ENCODE measurements around the gene ZBTB9. TPM values are rescaled to one million over a fixed set of nuclear protein-coding genes. Genes with fewer than 3 reads are reported as not detected.

The ZBTB9 gene
- total RNA-seq, 1 experiment from 2014 or later: 19.4 TPM

DNA sequence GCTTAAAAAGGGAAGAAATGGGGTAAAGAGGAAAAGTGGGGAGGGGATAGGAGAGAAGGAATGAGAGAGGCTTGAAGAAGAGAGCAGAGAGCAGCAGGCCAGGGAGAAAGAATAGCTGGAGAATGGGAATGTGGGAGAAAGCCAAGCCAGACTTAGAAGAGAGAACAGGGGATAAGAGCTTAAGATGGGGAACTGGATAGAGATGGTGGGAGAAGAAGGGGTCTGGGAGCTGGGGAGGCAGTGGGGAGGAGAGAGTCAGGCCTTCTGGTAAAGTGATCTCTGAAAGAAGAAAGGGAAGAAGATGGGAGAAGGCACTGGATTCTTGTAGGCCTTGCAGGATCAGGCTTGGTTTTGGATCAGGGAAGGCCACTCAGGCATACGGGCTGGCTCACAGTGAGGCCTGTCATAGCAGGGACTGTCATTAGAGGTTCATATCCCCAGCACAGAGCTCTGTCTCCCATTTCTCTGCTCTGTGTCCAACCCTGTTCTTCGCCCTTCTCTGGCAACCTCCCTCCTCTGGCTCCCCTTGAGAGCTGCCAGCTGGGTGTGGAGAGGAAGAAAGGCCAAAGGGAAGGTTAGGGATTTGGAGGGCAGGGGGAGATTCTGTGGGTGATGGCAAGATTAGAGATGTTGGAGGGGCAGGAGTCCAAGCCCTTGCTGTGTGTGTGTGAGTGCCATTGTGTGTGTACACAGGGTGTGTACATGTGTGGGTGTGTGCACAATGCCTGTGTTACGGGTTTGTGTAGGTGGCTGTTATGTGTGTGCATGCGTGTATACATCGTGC lies 25.2 kb upstream of the ZBTB9 start:
- H3K36me3 Mint-ChIP-seq: peaks cover under 1% of the 10 kb centered on the region; the same call in 1 of the 2 replicates
- ATAC-seq (no peak), DNase-seq (ENCODE audit: low spot score) (no peak)
- POLR2A ChIA-PET: interaction anchor here (1.2 to 1.5 kb wide), 2 partner anchors 19 to 457 kb away, joined by 3 to 4 read pairs; partner anchors contain the start of gene PHF1
- H3K4me1 Mint-ChIP-seq: peaks cover 74% of the 10 kb centered on the region
- no peaks in the 10 kb centered on the region for H3K9me3 Mint-ChIP-seq
- no peaks in the 10 kb centered on the region for H3K27me3 Mint-ChIP-seq (ENCODE audit: low read depth)
- TF ChIP-seq PRDM15 (CRISPR knock-in tag; IDR thresholded peaks at IDR 0.05): peak; percentile 59
- TF ChIP-seq FOXP4 (CRISPR knock-in tag; IDR thresholded peaks at IDR 0.05): no peak
- H3K27ac Mint-ChIP-seq: peak overlapping the region; percentile 90
- CTCF ChIA-PET: interaction anchor here (0.6 to 2.4 kb wide), 3 partner anchors 17 to 83 kb away, joined by 3 to 9 read pairs (median 3); no protein-coding TSS in a partner anchor
- H3K4me3 Mint-ChIP-seq: peak overlapping the region; percentile 88

- CTCF ChIA-PET: interaction anchor here (0.6 to 2.4 kb wide), 2 partner anchors 39 to 82 kb away, joined by 3 to 9 read pairs; no protein-coding TSS in a partner anchor
- Mint-ChIP-seq H3K27me3 (ENCODE audit: low read depth) (no peaks in the 10 kb centered on the region), H3K4me3 (0 out of 2 replicates have a peak overlapping the region, but pooled peaks have one; percentile 71), H3K9me3 (no peaks in the 10 kb centered on the region), H3K36me3 (no peaks in the 10 kb centered on the region), H3K4me1 (peaks cover 71% of the 10 kb centered on the region), H3K27ac (peak overlapping the region; percentile 90)
- POLR2A ChIA-PET: interaction anchor here (1.5 kb wide), 1 partner anchor 458 kb away, joined by 3 read pairs; no protein-coding TSS in a partner anchor
- no peak for ATAC-seq
- no peak for DNase-seq (ENCODE audit: low spot score)
- TF ChIP-seq ZNF396 (CRISPR knock-in tag; IDR thresholded peaks at IDR 0.05; ENCODE audit: borderline replicate concordance) (no peak), ATF1 (CRISPR knock-in tag; IDR thresholded peaks at IDR 0.05) (no peak), ZNF423 (CRISPR knock-in tag; IDR thresholded peaks at IDR 0.05) (no peak), TEAD1 (CRISPR knock-in tag; IDR thresholded peaks at IDR 0.05) (no peak), STAT6 (CRISPR knock-in tag; conservative IDR thresholded peaks at IDR 0.05; ENCODE audit: low read depth) (no peak), CBFB (CRISPR knock-in tag; IDR thresholded peaks at IDR 0.05; ENCODE audit: low read depth) (no peak), SMAD4 (CRISPR knock-in tag; IDR thresholded peaks at IDR 0.05) (no peak), GTF2I (CRISPR knock-in tag; conservative IDR thresholded peaks at IDR 0.05) (no peak), CREB1 (CRISPR knock-in tag; IDR thresholded peaks at IDR 0.05) (no peak), ATF3 (CRISPR knock-in tag; conservative IDR thresholded peaks at IDR 0.05) (no peak), GRHL2 (CRISPR knock-in tag; IDR thresholded peaks at IDR 0.05; ENCODE audit: insufficient replicate concordance, severe bottlenecking) (no peak), E2F1 (CRISPR knock-in tag; IDR thresholded peaks at IDR 0.05) (no peak), RORB (CRISPR knock-in tag; IDR thresholded peaks at IDR 0.05) (no peak), NR2C2 (CRISPR knock-in tag; IDR thresholded peaks at IDR 0.05) (no peak)
- TF ChIP-seq, protein P1, sequence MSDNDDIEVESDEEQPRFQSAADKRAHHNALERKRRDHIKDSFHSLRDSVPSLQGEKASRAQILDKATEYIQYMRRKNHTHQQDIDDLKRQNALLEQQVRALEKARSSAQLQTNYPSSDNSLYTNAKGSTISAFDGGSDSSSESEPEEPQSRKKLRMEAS (CRISPR knock-in tag; IDR thresholded peaks at IDR 0.05): no peak
- TF ChIP-seq, protein P2, sequence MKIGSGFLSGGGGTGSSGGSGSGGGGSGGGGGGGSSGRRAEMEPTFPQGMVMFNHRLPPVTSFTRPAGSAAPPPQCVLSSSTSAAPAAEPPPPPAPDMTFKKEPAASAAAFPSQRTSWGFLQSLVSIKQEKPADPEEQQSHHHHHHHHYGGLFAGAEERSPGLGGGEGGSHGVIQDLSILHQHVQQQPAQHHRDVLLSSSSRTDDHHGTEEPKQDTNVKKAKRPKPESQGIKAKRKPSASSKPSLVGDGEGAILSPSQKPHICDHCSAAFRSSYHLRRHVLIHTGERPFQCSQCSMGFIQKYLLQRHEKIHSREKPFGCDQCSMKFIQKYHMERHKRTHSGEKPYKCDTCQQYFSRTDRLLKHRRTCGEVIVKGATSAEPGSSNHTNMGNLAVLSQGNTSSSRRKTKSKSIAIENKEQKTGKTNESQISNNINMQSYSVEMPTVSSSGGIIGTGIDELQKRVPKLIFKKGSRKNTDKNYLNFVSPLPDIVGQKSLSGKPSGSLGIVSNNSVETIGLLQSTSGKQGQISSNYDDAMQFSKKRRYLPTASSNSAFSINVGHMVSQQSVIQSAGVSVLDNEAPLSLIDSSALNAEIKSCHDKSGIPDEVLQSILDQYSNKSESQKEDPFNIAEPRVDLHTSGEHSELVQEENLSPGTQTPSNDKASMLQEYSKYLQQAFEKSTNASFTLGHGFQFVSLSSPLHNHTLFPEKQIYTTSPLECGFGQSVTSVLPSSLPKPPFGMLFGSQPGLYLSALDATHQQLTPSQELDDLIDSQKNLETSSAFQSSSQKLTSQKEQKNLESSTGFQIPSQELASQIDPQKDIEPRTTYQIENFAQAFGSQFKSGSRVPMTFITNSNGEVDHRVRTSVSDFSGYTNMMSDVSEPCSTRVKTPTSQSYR (CRISPR knock-in tag; IDR thresholded peaks at IDR 0.05): no peak
These were observed 24.7 kb upstream of the ZBTB9 start for GRCh38 chr6:33429750-33430052.

Data from WTC11 (cell line).